Posterior cingulate gyrus (tissue), 11 donors: ENCODE data around the gene OR2B3.
"Not testable (repeated sequence)": the region's sequence is repeated elsewhere in the genome, so short reads cannot be mapped to it uniquely, and the experiment has no call there.

Experiments used
- DNase-seq, 10 donors: peaks; one replicate each; pipeline versions ENCODE4 v3.0.0 to v3.0.0-alpha.2; 2020 to 2021; ENCODE audit warnings: mixed read lengths in 3 of 10
- intact Hi-C: fragments of 100-400 bp; cut with DNase I; formaldehyde crosslinking; loops from one replicate; pipeline ENCODE4 v1.15.1; 2023

Gene OR2B3, protein sequence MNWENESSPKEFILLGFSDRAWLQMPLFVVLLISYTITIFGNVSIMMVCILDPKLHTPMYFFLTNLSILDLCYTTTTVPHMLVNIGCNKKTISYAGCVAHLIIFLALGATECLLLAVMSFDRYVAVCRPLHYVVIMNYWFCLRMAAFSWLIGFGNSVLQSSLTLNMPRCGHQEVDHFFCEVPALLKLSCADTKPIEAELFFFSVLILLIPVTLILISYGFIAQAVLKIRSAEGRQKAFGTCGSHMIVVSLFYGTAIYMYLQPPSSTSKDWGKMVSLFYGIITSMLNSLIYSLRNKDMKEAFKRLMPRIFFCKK

DNA sequence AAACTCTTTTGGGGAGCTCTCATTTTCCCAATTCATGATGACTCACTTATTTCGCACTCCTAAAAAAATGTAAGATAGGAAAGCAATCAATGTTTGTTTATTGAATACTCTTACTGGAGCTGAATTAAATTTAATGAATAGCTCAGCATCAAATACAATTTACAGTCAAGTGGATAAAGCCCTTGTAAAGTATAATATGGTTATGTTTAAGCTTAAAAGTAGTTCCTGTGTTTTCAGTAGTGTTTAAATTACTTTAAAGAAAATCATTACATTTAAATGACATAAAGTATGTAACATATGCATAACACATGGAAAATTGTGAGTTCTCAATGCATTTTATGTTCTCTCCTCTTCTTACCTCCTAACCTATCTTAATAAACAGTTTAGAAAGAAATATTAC lies at the start of gene OR2B3:
Gene OR2B3, minus strand, starts transcription at position 101 of the 400 bp plus-strand sequence. Its CDS starts 65 bp downstream, at position 36.
- intact Hi-C loops: no loop called here

DNA sequence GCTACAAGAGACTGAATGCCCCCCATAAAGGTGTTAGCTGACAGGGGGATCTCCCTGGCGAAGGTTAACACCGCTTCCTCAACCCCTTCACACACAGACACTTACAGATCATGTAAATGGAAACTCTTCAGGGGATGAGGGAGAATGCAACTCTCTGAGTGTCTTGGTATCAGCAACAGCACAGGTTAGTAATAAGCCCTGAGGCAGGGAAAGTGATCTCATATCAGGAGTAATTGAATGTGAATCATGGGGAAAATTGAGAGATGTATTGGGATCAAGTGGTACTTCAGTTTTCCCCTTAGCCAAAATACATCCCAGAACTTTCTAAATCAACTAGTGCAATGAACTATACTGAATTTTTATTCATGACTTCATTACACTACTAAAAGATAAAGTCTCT lies 44.6 kb upstream of the OR2B3 start:
- intact Hi-C loops: no loop called here

More for the DNA sequence above, at the start of gene OR2B3:
- no peak for DNase-seq

DNA sequence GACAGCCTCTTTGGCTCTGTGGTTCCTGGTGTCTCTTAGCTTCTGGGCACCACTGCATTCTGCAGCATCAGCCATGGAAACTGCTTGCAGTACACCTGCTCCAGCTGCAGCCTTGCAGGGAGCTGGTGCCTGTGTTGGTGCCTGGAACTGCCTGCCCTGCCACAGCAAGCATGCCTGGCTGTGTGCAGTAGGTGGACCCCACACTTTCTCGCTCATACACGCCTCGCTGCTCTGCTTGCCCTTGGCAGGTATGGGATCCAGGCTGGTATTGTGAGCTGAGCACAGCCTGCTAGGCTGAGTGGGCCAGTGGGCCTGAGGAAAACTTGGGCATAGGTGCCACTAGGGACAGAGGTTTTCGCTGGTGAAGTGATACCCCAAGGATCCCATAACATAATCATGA lies 43.5 kb upstream of the OR2B3 start:
- DNase-seq: peak in 1 of 10 donors; percentile 72
- intact Hi-C loops: no loop called here

More for the DNA sequence above, 44.6 kb upstream of the OR2B3 start:
- DNase-seq: no peak

GRCh38 chr6:29129326-29130012 lies 42.4 kb upstream of the OR2B3 start:
- intact Hi-C loops: no loop called here
- DNase-seq: peak in 1 of 10 donors; percentile 82

DNA sequence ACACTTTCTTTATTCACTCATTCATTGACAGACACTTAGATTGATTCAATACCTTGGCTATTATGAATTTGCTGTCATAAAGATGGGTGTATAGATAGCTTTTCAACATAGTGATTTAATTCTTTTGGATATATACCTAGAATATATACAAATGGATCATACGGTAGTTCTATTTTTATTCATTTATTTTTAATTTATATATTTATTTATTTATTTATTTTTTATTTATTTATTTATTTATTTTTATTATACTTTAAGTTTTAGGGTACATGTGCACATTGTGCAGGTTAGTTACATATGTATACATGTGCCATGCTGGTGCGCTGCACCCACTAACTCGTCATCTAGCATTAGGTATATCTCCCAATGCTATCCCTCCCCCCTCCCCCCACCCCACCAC lies 27.9 kb upstream of the OR2B3 start:
- DNase-seq, intact Hi-C loops: not testable (repeated sequence)

GRCh38 chr6:29112135-29112534 lies 25.0 kb upstream of the OR2B3 start:
- intact Hi-C loops: no loop called here
- no peak for DNase-seq

DNA sequence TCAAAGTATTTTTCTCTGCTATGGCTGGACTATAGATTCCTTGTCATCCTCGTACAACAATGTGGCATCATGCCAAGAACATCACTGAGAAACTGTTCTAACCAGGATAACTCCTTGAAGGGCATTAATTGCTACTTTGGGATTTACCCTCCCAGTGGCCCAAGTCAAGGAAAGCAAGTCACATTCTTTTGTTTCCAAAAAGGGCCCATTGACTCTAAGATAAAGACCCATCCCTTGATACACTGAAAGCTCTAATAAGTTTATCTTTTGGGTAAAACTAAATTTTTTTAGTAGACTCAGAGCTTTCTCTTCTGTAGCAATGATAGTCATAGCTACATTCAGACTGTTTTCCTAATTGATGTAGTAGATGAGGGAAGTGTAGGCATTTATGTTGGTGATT lies 20.6 kb upstream of the OR2B3 start, which contains the start of gene OR2J3:
Gene OR2J3, plus strand, starts transcription at position 301 of the 400 bp plus-strand sequence. CDS start 3,833 bp downstream, outside the sequence.
- intact Hi-C loops: no loop called here
- no peak for DNase-seq

DNA sequence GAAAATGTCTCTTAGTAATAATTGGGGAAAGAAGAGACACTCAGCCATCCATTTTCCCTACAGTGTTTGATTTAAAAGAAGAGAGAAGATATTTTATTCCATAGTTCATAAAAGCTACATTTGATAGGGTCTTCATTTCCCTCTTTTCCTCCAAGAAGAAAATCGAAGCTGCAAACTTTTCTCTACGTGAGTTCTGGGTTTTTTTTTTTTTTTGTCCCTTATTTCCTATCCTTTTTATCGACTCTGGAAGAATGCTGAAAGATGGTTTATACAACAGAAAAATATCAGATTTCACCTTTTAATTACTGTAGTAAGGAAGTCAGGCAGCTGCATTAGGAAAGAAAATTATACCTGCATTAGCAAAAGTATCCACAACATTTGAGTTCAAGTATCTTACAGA lies 12.1 kb upstream of the OR2B3 start, which contains the start of gene OR2J1:
Gene OR2J1, plus strand, starts transcription at position 301 of the 400 bp plus-strand sequence. CDS start 1,453 bp downstream, outside the sequence.
- DNase-seq: no peak
- intact Hi-C loops: no loop called here

- intact Hi-C loops: no loop called here
- DNase-seq: no peak
Measured at GRCh38 chr6:29097803-29098202, 10.7 kb upstream of the OR2B3 start.

GRCh38 chr6:29092957-29093356 lies 5.8 kb upstream of the OR2B3 start:
- DNase-seq: no peak
- intact Hi-C loops: no loop called here

GRCh38 chr6:29082457-29082856 lies 4.7 kb downstream of the OR2B3 start:
- intact Hi-C loops: no loop called here
- DNase-seq: peak in 2 of 10 donors; percentile 59 to 63

- intact Hi-C loops: no loop called here
- DNase-seq: no peak
Measured at GRCh38 chr6:29081312-29081711, 5.8 kb downstream of the OR2B3 start.

DNA sequence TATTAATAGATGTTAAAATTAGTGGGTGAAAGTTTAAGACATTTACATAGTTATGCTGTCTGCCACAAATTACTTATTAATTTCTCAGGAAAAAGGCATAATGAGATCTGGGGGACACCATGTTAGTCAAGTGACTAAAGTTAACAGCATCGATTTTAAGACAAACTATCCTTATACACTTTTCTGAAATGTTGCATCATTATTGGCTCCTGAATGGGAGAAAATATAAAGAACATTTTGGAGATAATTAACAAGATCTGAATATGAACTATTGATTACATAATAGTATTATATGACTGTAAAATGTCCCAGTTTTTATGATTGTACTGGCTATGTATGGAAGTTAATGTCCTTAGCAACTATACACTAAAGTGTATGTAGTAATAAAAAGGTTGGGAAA lies 7.9 kb downstream of the OR2B3 start:
- intact Hi-C loops: no loop called here
- no peak for DNase-seq

- DNase-seq: no peak
Measured at GRCh38 chr6:29071831-29072723, 15.0 kb downstream of the OR2B3 start.

DNA sequence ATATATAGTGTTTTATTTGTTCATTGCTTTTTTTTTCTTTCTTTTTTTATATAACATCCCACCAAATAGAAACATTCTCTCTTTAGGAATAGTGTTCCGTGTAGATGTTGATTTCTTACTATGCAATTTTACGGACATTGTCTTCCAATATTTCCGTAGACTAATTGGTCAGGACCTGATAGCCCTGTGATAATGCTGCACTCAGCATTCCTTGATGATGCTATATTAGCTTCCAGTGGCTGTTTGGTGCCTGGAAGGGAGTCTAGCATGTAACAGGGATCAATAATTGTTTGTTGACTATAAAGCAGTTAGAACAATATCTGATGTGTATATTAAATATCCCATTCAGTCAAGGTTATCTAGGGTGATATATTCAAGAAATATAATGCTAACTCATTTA lies 35.4 kb downstream of the OR2B3 start:
- intact Hi-C loops: no loop called here
- no peak for DNase-seq

More at GRCh38 chr6:29071831-29072723, 15.0 kb downstream of the OR2B3 start:
- intact Hi-C loops: no loop called here

- DNase-seq: no peak
- intact Hi-C loops: no loop called here
Measured at GRCh38 chr6:29045075-29045474, 42.0 kb downstream of the OR2B3 start, which contains the start of gene OR2W1. Gene OR2W1 (minus strand): TSS chr6:29045175. CDS start chr6:29045175, 0 bp downstream.
